GM19240 (cell line): ENCODE measurements around the gene PTPRG.

ENCODE experiments used
- DNase-seq: peaks from one replicate; pipeline ENCODE4 v3.0.0; 2011; ENCODE audit warnings: low spot score; ENCODE audit not compliant: insufficient read length

PTPRG gene

DNA sequence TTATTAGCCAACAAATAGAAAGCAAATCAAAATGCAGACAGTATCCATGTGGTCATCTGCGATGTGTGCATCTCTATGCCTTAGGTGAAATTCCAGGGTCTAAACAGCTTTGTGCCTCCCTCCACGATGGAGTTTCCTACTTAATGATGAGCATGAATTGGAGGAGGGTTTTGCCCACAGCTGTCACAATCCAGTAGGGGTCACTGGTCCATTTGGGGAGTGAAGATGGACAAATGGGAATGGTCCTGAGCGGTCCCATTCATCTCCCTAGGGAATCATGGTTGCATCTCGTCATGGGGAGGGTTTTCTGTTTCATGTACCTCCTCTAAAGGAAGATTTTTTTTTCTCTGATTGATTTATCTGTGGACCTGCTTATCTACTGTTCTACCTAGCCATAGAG is 358.0 kb downstream of the PTPRG start:
- no peak for DNase-seq

DNA sequence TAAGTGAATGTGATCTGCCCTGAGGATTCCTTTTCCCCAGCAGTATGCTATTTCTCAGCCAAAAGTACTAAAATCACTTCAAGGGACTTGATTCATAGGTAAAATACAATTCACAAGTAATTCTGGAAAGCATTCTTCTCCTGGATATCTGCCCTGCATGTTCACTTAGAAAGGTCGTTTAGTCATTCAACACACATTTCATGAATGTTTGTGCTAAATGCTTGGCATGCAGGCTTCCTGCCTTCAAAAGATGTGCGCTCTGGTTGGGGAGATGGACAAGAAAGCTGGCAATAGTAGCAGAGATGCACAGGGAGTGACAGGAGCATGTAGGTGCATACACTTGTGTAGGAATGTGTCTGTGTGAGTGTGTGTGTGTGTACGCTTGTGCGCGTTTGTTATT is 360.7 kb downstream of the PTPRG start:
- DNase-seq = no peak

DNA sequence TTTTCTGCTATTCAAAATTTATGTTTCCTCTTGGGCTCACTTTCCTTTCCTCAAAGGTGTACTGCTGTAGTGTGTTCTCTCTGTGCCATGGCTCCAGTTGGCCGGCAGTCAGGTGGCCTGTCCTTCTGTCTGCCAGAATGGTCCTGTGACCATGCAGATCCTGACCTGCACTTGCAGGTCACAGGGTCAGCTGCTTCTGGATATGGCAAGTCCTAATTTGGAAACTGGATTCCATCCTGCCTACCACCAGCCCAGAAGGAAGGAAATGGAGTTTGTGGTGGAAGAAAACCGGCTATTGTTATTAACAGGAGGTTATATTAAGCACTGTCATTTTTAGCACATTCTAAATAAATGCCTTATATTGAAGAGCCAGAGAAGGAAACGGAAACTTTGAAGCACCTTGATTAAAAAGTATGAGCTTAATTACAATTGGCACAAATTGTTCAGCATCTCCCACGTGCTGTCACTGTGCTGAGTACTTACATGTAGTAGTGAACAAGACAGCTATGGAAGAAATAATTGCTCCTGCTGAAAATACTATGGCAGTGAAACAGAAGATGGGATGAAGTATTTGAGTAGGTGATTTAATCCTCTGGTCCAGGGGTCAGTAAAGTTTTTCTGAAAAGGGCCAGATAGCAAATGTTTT is 362.8 kb downstream of the PTPRG start:
- DNase-seq = no peak

DNA sequence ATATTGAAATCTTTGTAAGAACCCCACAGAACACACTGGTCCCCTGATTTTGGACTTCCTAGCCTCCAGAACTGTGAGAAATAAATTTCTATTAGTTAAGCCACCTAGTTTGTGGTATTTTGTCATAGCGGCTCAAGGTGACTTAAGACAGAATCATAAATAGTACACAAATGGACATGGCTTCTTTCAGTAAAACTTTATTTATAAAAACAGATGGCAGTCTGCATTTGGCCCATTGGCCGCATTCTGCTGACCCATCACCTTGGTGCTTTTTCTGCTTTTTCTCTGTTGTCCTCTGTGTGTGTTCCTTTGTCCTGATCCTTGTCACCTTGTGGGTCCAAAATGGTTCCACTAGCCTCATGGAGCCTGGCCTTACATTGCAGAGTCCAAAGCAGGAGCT is 363.6 kb downstream of the PTPRG start:
- DNase-seq = no peak

DNA sequence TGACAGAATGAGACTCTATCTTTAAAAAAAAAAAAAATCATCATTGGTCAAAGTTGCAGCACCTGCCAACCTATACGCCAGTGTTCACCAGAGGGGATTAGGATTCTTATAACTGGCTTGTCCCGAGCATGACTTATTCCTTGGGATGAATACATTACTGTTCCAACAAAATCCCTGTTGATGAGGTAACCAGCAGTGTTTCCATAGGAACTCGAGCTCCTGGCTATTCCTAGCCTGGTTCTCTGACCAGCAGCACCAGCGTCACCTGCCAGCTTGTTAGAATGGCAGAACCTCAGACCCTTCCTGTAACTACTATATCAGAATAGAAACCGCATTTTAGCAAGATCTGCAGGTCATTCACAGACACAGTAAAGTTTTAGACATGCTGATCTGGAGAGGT is 364.4 kb downstream of the PTPRG start:
- DNase-seq = no peak

DNA sequence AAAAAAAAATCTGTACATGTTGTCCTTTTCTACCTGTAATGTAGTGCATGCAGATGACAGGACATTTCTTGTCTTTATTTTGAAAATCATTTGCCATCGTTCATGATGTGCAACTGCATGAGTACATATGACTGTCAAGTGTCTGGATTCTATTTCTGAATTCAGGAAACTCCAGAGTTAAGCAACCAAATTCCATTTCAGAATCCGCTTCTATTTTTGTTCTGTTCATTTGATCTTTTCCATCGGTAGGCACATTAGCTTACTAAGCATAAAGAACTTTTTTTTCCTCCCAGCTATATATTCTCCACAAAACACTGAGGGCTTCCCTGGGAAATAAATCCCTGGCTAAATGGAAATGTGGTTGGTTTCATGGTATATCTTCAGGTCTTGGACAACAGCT is 365.6 kb downstream of the PTPRG start:
- no peak for DNase-seq

DNA sequence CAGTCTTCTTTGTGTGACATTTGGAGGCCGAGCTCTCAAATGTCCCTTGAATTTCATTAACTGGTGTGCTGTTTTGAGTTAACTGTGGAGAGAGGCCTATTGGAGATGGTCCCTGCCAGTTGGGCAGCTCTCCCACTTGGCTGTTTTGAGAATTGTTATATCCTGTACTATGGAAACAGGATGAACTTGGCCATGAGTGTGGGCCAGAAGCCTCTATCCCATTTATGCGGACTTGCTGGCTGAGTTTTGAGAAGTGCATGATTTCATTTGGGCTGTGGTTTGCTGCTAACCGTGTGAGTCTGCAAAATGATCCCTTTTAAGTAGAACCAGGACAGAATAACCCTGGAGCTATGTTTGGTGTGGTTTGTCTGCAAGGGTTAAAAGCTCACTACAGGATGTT is 366.0 kb downstream of the PTPRG start:
- no peak for DNase-seq

DNA sequence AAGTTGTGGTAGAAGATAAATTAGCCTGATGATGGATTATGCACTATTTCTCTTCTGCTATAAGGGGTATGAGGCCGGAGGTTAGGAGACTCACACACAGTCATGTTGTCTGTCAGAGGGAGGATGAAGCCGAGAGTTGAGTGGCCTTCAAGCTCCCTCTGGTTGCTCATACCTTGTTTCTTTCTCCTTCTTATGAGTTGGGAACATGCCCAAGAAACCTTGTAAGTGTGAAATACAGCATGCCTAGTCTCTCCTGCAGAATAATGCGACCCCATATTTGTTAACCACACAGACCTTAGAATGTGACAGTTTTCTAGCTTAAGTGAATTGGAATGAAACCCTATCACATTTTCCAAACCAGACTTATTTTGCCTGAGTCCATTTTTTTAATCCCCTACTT is 366.7 kb downstream of the PTPRG start:
- DNase-seq = no peak

DNA sequence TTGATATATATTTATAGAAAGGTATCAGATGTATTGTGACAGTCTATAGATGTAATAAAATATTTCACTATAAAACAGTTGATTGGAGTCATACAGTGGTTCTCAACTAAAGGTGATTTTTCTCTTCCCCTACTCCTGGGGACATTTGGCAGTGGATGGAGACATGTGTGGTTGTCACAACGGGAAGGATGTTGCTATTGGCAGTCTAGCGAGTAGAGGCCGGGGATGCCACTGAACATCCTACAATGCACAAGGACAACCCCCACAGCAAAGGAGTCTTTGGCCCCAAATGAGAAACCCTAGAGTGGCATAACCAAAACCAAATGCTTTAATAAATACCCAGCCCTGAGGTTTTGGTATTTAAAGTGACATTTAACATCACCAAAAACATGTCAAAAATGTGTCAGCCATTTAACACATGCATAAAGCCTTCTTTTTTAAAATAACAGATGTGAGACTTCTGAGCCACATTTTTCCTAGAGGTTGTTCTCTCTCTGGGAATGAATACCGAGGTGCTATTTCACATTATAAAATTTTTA is 367.5 kb downstream of the PTPRG start:
- no peak for DNase-seq

DNA sequence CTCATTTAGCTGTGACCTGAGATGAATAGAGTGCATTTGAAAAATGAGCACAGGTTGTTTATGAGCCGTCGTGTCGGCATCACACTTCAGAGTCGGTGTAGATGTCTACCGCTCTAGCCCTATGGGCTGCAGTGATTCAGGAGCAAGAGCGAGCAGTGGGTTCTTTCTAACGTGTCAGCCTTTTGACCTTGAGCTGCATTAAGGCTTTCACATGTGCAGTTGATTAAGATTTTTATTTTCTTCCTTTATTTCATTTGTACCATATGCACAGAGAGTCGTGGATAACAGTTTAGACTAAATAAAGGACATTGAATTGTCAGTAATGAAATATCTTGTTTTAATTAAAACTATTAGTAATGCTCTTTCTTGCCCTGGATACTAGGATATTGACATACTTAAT is 368.2 kb downstream of the PTPRG start:
- DNase-seq = no peak

DNA sequence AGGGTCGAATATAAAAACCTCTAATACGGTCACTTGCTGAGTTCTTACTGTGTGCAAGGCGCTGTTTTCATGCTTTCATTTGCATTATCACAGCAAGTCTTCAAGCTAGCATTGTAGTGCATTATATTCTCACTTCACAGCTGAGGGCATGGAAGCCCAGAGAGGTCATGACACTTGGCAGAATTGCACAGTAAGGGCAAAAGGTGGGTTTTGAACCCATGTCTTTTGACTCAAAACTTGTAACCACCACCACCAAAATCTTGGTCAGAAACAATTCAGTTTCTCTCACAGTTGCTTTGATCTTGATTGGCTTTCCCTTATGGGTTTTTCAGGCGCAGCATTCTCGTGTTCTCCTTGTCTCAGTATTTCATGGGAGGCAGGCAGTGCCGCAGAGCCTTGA is 371.1 kb downstream of the PTPRG start:
- no peak for DNase-seq

DNA sequence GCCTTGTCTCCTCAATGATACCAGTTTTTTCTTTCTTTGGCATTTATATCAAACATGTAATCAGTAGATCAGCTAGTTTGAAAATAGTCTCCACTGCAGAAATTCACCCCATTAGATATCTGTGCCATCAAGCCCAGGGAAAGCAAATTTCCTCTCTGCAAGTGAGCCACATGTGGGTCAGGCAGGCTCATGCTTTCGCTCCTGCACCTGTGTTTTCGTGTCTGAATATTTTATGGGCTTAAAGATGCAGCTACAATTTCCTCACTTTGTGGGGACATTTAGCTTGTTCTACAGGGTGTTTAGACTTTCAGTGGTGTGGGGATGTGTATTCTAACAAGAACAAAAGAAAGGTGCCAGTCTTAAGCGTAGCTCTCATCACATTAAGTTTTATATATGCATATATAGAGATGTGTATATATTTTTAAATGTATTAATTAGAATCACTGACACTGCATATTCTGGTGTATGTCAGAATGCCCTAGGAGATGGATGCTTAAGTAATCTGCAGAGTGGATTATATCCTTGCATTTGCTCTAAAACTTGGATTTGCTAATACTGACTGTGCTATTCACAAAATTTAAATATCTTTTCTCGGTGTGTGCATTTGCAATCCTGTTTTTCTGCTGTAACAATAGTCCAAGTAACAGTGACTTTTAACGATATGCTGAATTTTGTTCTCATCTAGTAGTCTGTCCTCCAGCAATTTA is 372.6 kb downstream of the PTPRG start:
- no peak for DNase-seq

DNA sequence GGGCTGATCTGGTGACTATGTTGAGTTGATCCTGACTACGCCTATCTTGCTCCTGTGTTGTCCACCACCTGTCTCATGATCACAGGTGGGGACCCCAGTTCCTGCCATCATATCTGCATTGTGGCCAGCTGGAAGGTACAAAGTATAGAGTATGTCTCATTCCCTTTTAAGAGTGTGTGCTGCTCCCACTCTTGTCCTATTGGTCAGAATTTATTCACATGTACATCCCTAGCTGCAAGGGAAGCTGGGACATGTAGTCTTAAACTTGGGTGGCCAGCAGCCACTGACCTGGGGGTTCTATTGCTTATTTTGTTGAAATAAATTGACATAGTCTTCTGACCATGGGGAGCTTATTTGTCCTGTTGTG is 373.1 kb downstream of the PTPRG start:
- DNase-seq = no peak

DNA sequence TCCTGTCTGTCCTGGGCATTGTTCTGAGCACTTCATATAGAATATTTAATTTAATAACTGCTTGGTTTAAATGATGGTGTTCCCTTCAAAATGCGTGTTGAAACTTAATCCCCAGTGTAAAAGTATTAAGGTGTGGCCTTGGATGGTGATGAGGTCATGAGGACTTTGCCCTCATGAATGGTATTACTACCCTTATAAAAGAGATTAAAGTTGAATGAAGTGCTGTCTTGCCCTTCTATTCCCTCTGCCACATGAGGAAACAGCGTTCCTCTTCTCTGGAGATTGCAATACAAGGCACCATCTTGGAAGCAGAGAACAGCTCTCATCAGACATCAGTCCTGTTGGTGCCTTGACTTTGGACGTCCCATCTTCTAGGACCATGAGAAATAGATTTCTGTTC is 374.4 kb downstream of the PTPRG start:
- DNase-seq = no peak

DNA sequence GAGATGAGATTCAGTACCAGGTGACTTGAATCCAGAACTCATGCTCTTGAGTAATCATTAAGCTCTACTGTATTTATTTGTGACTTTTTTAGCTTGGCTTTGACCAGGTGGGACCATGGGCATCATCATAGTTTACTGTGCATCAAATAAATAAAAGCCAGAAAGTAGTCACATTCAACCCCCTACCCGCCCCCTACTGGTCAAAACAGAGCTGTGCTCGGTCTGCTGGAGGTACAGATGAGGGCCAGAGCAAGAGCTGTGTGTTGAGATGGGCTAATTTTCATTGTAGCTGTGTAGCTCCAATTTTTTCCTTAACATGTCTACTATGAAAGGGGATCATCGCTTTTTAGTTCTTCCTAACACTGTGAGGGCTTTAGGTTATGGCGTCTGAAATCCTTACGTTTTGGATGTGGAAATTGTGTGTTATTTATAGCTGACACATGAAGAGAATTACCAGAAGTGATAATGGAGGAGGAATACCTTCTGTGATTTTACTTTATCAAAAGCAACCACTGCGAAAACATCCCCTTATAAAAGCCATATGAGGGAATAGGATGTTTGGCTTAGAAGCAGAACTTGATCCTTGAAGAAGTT is 375.1 kb downstream of the PTPRG start:
- DNase-seq = peak; percentile 19

DNA sequence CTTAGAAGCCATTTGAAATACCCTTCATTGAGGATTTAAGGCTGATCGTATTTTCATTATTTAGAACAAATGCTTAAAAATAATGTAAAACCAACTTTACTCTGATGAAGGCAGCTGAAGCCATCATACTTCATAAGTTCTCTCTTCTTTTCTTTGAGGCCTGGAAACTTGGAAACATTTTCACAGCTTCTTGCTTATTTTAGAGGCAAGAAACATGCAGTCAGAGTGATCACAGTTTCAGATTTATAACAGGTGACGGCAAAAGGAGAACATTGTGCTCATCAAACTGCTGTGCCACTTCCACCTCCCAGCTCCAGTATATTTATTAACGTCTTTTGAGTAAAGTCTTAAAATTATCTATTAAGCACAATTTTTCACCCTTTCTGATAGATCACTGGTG is 376.1 kb downstream of the PTPRG start:
- no peak for DNase-seq

DNA sequence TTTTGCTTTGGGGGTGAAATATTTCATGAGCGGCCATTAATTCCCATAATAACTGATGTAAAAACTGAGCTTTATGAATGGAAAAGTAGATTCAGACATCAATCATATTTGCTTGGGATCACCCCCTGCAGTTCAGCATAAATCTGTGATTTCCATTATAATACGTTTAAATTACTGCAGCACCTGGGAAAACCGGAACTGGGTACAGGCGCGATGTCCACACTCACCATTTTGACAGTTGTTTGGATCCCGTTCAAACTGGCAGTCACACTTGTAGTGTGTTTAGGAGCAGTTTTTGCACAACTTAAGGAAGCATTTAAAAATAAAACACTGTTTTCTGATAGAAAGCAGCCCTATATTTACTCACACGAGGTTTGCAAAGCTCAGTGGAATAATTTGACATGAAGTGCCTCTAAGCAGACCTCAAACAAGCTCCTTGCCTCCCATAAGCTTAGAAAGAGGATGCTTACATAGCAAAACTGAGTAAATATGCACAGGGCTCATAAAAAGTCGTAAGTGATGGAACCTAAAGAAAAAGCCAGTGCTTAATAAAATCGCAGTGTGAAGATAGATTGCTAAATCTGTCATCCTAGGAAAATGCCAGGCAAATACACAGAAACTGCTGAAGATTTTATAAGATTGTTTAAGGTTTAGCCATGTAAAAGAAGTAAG is 377.6 kb downstream of the PTPRG start:
- DNase-seq = no peak

DNA sequence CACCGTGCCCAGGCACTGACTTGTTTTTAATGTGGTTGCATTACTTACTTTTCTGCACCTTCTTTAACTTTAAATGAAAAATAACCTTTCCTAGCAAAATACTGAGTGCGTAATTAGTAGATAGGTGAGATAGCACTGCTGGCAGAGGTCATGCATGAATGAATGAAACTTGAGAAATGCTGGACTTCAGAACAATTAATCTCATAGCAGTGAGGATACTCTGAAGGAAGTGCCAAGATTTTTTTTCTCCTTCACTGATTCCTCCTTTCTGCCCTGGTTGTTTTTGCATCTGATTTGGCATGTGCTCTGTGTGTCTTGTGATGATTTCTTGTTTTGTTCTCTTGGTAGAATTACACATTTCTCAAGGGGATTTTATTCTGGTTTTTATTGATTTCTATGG is 378.9 kb downstream of the PTPRG start:
- no peak for DNase-seq

DNA sequence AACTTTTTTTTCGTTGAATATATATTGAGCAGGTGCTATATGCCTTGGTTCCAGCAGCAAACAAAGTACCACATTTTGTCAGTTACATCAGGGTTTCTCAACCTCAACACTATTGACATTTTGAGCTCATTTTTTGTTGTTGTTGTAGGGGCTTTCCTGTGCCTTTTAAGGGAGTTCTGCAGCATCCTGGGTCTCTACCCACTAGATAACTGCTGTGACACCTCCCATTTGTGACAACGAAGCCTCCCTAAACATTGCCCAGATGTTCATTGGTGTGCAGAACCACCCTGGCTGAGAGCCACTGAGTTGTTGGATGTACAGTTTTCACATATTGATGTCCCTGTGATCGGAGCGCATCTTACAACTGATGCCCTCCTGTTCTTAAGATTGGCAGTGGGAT is 382.6 kb downstream of the PTPRG start:
- DNase-seq = no peak

DNA sequence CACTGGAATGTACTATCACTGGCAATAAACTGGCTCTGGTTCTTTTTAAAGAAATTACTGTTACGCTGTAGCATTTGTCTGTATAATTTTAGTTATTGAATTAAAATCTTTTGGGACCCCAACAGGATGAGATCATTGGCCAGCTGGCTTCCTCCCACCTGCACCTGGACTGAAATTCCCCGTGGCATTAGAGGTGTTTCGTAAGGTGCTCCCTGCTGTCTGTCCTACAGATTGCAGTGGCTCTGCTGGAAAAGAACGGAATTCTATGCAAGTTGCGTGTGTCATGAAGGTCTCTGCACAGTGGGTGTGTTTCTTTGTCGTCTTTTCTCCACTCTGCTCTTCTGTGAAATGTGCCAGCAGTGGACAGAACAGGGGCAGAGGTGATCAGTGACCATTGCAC is 383.4 kb downstream of the PTPRG start:
- DNase-seq = no peak

DNA sequence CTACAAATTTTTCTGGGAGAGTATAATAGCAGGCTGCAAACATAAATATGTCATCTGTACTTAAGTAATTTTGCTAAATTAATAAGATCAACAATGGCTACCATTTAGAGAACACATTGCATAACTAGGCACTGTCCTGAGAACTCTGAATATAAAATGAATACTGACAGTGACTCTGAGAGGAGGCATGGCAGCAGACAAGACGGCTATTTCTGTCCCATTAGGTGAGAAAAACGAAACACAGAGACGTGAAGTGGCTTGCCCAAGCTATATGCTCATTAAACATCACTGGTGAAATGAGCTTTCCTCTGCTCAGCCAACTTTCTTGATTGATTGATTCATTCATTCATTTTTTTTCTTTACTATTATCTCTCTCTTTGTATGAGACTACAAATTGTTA is 384.3 kb downstream of the PTPRG start:
- no peak for DNase-seq

DNA sequence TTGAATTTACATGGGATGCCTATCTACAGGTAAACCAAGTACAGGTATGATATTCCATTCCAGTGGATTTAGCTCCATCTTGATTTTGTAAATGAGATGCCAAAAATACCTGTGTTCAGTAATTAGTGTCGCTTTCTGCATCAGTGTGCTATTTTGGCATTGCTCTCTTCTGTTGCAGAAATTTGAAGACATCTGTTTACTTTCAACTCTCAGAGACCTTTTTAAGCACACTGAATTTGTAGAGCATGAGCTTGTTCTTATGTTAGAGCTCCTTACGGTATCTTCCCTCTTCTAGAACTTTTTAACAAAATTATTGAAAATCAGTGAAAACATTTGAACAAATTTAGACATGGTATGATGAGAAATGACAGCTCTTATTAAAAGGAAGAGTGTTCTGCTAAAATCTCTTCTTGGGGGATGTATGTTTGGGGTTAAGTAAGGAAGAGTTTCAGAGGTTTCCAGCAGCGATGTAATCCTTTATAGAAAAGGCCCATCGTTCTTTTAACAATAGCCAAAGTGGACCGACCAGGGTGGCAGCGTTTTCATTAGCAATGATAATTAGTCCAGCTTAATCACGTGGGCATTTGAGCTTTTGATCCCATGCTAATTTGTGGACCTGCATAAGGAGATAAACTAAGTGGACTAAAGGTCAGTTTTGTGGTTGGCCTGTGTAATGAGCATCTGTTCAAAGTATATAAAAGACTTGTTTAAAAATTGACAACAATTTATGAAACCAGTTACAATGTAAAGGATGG is 385.4 kb downstream of the PTPRG start:
- DNase-seq = no peak
